Stimulated activated CD4-positive, alpha-beta T cell treated with anti-CD3 and anti-CD28 coated beads, Interleukin-4, amount 100 ng/mL, for 4 hours (primary cell): Measurements from ENCODE around the gene CTNNA2.

Experiments
- DNase-seq, 2 experiments: peaks; one replicate each; pipeline ENCODE4 v3.0.0-alpha.2; 2020

Gene CTNNA2

DNA sequence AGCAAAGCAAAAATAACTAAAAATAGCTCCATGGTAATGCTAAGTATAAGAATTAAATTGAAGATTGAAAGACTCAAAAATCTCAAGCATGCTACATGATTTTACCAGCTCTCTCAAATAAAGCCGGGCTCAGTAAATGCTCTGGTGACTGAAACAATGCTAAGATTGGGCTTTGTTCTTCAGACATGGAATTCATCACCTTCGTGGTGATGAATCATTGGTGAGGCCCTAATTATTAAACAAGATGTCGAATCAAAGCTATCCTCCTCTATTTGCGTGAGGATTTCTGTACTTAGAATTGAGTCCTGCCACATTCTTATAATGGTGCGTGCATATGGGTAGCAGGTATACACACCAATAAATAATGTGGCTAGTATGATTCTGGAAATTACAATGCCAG is 850.5 kb downstream of the CTNNA2 start:
- no peak for DNase-seq

DNA sequence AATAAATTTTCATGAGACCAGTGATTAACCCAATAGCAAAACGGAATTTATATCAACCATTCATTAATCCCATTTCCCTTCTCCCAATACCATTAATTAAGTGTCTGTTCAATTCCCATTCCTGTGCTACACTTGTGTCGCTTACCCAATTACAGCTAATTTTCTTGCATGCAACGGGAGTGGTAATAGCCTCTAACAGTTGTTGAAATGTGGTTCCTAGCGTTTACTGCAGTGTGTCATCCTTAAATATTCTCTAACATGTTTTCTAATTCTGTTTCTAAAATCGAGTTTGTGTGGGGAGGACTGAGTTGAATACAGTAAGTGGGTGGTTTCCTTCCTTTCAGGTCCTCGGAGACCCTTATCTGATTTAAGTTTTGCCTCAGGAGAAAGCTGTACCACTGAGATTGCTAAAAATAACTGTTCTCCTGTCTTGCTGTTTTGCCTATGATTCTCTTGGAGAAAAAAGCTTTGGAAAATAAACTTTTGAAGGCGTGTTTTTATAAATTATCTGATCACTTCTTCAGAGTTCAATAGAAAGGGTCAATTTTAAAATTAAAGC is 851.0 kb downstream of the CTNNA2 start:
- DNase-seq = no peak

DNA sequence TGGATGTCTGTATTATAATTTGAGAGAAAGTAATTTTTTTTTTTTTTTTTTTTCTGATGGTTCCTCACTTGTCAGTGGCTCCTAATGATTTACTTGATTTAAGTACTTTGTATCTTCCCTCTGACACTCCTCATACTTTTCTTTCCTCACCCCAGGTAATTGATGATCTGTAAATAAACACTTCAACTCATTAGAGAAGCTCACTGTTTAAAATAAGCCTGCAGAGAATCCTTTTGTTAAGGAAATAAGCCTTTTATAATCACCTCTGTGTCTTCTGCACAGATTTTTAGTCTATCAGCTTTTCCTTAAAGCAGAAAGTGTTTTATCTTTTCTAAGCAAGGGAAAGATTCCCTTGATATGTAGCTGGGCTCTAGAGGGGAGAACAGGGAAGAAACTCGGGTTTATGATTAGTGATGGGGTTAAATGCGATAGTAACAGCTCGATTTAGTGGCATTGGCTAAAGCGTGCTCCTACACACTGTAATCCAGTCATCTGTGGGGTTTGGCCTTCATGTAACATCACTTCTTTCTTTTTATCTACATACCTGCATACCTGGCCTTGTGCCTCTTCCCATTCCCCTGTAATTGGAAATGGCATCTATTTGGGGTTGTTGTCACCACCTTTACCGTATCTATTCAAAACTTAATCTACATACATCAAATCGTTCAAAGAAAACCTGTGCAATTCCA is 851.8 kb downstream of the CTNNA2 start:
- DNase-seq = no peak

DNA sequence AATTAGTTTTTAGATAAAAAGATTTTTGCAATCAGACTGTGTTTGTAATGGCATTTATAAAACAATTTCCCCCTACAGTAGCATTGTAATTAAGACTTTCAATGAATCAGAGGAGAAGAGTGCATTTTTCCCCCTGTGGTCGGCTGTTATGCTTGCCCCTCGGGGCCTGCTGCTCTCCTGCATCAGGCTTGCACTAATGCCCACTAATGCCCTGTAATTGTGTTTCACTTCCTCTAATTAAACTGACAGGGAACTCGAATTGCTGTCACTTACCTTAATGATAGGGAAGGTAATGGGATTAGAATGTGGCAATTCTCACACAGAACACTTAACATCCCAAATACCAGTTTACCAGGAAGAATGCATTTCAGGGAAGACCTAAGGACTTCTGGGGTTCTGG is 852.9 kb downstream of the CTNNA2 start:
- no peak for DNase-seq

DNA sequence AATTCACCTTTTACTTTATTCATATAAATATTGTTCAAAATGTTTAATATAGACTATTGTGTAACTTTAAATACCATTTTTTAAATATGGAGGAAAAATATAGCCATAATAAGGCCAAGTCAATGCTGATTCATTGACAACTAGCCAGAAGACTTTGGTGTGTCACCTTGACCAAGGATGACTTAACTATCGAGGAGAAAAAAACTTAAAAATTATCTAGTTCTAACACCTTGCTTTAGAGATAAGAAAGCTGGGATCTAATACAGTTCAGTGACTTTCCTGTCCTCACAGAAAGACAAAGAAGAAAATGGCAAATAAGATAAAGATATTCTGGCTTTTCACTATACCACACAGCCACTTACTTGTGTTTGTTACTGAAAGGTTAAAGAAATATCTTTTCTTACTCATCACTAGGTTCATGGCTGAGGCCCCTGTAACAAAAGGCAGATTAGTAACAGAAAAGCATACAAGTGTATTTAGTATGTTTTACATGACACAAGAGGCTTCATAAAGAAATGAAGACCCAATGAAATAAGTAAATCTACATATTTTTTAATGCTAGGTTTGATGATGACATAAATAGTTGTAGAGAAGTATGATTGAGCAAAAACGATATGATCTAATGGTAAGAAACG is 857.6 kb downstream of the CTNNA2 start:
- no peak for DNase-seq

DNA sequence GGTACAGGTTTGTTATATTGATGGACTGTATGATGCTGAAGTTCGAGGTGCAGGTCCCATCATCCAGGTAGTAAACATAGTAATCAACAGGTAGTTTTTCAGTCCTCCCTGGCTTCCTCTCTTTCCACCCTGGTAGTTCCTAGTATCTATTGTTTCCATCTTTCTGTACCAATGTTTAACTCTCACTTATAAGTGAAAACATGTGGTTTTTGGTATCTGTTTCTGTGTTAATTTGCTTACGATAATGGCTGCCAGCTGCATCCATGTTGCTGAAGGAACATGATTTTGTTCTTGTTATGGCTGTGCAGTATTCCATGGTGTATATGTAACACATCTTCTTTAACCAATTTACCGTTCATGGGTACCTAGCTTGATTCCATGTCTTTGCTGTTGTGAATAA is 861.3 kb downstream of the CTNNA2 start:
- no peak for DNase-seq

DNA sequence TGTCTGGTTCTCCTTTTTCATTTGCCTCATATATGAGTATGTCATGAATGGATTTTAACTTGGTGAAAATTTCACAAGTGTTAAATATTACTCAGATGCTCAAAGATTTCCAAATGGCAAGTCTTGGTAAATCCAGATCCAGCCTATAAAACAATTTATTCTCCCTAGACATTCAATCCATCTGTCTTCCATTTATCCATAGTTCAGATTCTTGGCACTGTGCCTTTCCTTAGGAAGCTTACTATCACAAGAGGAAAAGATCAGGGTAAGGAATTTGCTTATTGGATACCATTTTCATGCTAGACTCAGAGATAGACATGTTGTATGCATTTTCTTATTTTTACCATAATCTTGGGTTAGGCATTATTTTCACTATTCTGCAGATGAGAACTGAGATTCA is 864.2 kb downstream of the CTNNA2 start:
- DNase-seq = no peak

DNA sequence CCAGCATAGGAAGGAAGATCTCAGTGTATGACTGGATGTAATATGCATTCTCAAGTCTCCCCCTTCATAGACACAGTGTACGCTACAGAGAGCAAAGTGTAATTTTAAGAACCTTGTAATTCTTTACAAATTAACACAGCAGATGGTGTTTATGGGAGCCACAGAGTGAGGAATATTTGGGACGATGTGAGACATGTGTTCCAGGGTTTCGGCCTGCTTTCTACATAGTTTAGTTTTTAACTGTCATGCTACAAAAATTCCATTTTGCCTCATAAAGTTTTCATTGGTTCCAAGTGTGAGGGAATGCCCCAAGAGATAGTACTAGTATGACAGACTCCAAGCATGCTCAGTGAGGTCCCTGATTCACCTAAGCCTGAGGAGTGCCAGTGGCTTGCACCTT is 867.9 kb downstream of the CTNNA2 start:
- DNase-seq = no peak

DNA sequence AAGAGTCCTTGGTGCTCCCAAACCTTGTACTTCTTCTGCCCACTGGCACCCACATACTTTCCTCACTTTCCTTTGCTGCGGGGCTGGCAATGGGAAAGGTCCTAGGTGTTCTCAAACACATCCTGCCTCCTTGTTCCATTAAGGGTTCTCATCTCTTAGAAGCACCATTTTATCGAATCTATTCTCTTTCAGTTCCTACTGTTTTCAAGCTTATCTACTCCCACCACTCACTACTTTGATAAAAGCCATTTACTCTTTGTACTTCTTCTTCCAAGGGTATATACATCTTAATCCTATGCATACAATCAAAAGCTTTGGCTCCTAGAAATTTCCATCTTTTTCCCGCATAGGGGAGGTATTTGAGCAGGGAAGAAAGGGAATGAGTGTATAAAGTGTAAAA is 868.8 kb downstream of the CTNNA2 start:
- no peak for DNase-seq

DNA sequence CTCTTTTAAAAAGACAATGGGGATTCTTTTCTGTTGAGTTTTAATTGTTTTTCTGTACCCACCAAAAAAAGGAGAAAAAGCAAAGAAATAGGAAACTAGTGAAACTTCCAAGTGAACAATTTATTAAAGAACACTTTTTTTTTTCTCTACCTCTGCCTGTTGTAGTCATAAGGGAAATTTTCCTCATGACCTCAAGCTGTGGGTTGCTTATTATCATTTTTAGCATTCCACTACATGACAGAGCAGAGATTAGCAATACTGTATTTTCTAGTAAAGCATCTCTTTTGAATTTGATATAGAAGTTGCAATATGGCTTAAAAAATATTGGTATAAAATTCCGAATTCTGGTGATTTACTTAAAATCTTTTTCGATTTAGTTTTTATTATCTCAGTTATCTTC is 879.6 kb downstream of the CTNNA2 start:
- no peak for DNase-seq

DNA sequence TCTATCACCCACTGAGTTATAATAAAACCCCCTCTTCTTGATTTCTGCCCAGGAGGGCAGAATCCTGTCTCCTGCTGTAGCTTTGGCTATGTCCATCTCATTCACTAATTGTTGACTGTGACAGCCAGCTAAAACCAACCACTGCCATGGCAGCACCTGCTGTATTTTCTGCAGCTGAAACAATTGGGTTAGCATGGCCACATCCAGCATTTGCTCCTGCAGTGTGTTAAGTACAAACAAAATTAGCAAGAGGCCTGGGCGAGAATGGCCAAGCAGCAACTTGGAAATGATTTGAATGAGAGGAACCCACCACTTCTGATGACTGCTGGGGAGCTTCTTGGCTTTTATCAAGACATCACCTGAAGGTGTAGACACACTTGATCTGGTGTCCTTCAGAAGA is 881.1 kb downstream of the CTNNA2 start:
- DNase-seq = no peak

DNA sequence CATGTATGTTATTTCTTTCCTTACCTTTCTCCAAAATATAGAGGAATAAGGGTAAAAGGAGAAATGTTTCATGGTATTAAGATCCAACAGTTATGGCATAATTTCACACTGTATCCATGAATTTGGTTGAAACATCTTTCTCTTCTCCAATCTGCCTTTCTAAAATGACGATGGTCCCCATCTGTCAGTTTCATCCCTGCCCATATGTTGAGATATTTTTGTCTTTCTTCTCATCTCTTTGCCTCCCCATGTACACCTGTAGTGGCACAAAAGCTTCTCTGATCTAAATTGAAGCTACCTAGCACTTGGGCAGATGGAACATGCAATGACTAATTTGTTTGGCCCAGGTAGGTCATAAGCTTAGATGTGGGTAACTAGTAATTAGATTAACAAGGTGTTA is 882.4 kb downstream of the CTNNA2 start:
- no peak for DNase-seq

DNA sequence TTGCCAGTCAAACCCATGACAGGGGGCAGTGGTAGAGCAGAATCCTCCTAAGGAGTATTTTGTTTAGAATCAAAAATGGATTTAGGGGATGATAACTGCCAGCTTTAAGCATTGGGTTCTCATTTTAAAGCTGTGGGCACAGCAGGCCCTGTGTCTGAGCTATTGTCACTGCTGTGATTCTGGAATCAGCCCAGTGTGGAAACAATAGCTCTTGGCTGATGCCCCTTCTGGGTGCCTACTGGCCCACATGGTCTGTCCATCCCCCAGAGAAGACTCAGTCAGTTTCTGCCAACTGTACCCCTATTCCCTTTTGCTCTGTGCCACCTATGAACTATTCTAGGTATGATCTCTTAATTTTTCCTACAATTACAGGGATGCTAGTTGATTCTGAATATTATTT is 883.4 kb downstream of the CTNNA2 start:
- no peak for DNase-seq

DNA sequence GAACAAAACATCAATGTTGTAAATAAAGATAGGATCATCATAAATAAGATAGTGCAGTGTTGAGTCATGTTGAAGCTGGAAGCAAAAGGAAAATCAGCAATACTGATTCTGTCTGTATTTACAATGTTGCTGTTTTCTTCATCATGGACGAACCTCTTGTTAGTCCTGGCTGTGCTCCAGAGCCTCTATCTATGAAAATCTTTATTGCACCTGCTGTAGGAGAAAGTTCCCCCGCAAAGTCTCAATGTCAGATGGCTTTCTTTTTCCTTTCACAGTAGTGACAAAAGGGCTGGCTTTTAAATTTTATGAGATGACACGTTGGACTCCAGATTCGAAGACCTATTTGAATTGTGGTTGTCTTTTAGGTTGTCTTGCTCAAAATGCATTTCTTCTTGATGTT is 890.2 kb downstream of the CTNNA2 start:
- DNase-seq = no peak

DNA sequence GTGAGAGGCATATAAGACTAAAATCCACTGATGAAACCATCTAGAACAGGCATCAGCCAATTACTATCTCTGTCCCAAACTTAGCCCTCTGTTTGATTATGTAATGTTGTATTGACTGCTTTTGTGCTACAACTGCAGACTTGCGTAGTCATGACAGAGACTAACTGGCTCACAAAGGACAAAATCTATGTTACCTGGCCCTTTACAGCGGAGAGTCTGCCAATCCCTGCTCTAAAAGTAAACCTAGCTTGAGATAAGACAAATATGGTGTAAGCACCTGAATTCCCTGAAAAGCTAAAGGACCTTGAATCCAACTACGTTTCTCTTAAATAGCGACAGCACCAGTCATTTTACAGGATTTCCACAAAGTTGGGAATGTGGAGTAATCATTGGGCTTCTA is 894.5 kb downstream of the CTNNA2 start:
- DNase-seq = no peak

DNA sequence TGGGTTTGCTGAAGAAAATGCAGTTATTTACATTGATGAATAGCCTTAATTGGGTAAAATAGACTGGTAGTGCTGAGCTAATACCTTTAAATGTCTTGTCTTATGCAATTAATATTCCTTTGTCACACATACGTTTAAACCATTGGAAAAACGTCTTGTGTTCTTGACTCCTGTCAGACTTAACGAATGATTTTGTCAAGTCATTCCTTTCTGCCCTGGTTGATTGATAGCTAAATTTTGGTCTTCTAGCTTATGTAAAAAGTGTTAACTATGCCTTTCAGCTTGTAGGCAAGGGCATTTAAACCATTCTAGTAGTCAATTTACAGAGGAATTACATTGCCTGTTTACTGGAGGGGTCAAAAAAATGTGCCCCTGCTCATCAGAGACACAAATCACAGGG is 897.5 kb downstream of the CTNNA2 start:
- no peak for DNase-seq

DNA sequence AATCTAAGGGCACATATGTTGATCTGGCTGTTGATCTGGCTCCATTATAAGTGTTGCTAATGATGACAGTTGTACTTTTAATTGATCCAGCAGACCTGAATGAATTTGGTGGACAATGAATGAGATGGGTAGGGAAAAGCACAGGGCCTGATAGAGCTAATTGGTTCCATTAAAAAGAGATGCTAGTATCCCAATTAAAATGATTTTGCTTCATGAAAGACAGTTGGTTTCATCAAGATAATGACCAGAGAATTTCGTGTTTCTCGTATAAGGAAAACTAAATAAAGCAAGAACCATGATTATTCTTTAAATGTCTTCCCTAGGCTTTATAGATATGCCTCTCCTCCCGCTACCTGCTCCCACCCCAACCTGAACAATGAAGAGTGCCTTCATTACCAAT is 900.3 kb downstream of the CTNNA2 start:
- DNase-seq = no peak

DNA sequence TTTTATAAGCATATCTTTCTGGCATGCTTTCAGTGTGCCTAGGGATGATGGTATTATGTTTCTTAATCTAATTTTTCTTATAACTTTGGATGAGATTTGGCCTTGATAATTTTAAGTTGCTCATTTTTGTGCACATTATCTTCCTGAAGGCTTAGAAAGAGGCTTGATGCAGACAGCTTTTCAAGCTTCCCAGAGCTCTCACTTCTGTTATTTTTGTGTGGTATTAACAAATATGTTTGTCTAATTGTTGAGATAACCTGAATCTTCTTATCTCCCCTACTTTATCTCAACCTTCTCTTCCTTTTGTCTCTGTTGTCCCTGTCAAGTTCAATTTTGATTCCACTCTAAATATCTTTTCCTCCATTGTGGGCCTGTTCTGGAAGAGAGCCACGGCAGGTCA is 904.9 kb downstream of the CTNNA2 start:
- DNase-seq = no peak

DNA sequence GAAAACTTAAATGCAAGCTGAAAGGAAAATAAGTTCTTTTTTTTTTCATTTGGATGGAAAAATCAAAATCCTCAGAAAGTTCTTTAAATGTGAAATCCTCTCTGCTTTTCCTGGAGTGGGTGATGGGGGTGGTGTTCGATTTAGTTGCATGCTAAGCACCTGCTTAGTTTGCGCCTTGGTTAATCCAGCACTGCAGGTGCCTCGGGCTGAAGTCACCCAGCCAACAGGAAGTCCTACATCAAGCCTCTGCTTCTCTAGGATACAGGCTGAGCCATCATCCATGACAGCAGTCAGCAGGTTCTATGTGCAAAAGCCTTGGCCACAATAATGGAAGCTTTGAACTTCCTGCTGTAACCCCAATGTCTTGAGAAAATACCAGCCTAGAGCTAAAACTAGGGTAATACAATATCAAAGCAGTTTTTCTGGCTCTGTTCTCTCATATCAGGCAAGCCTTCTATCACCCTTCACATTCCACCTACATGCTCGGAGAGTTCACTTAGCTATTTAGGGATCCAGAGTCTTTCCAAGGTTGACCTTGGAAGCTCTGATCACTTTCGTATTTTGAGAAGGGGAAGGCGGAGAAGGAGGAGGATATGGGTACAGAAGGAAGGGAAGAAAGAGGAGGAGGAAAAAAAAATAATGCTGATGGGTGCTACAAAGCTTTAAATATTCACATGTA is 907.8 kb downstream of the CTNNA2 start:
- DNase-seq = no peak

DNA sequence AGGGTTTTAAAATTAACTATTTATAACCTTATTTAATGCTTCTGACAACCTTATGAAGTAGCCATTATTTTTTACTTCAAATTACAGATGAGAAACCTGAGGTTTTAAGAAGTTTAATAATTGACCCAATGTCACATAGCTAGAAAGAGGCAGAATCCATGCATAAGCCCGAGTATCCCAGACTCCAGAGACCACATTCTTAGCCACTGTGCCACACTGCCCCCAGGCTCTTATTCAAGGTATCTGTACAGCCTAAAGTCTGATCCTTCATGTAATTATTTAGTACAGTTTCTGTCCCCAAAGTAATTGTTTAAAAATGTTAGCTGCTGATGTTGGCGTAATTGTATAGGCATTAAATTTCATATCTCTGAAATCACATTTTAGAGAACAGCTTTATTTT is 916.4 kb downstream of the CTNNA2 start:
- DNase-seq = no peak

DNA sequence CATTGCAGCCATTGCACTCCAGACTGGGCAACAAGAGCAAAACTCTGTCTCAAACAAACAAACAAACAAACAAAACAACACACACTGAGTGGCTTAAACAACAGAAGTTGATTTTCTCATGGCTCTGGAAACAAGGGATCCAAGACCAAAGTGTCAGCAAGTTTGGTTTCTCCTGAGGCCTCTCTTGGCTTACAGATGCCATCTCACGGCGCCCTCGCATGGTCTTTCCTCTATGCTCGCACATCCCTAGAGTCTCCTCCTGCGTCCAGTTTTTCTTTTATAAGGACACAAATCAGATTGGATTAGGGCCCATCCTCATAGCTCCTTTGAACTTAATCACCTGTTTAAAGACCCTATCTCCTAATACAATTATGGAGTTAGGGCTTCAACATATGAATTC is 925.1 kb downstream of the CTNNA2 start:
- DNase-seq = no peak

DNA sequence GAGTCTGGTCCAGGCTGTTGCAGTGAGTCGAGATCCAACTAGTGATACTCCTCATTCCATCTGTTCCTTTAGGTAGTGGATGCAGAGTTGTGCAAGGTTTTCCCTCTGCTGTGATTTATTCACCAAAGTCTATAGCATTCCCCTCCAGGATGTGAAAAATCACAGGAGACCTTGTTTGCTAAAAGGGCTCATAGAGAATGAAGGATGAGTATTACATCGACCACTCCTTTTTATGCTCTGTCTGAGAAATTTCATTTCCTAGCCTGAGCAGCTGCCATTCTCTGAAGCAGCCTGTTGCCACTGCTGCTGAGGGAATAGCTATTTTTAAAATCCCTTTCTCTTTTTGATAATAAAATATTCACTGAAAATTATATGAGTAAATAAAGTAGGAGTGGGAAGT is 925.8 kb downstream of the CTNNA2 start:
- no peak for DNase-seq

DNA sequence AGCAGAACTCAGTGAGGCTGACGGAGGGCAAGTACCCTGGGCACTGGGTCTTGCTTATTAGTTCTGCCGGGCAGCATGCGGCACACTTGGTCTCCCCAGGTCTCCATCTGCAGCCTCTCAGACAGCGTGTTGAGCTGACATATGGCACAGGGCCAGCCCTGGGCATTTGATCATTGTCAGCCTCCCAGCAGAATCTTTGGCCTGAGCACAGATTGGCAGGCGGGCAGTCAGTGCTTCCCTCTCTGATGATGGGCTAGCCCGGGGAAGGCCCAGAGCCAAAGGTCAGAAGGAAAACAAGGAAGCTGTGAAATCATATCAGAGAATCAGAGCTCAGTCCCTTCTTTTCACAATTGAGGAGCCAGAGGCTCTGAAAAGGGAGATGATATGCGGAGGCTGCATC is 941.8 kb downstream of the CTNNA2 start:
- no peak for DNase-seq

DNA sequence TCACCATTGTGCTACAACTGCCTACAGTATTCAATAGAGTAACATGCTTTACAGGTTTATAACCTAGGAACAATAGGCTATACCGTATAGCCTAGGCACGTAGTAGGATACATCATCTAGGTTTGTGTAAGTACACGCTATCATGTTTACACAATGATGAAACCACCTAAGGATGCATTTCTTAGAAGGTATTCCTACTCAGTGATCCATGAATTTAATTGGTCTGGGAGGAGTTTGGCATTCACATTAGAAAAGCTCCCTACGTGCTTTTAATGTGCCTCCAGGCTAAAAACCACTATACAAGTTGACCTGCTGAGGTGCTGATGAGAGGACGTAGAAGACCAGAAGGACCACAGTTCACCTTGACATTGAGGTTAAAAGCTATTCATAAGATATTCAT is 946.2 kb downstream of the CTNNA2 start:
- DNase-seq = no peak
